Iris pigment epithelial cell (primary cell): Measurements from ENCODE around the gene HOXD9.

Experiments used
- DNase-seq: peaks from one replicate; pipeline ENCODE4 v3.0.0-alpha.2; 2011; ENCODE audit warnings: low read depth

The HOXD9 gene

GRCh38 chr2:176124110-176124946 is 1.8 kb downstream of the HOXD9 start:
- no peak for DNase-seq

DNA sequence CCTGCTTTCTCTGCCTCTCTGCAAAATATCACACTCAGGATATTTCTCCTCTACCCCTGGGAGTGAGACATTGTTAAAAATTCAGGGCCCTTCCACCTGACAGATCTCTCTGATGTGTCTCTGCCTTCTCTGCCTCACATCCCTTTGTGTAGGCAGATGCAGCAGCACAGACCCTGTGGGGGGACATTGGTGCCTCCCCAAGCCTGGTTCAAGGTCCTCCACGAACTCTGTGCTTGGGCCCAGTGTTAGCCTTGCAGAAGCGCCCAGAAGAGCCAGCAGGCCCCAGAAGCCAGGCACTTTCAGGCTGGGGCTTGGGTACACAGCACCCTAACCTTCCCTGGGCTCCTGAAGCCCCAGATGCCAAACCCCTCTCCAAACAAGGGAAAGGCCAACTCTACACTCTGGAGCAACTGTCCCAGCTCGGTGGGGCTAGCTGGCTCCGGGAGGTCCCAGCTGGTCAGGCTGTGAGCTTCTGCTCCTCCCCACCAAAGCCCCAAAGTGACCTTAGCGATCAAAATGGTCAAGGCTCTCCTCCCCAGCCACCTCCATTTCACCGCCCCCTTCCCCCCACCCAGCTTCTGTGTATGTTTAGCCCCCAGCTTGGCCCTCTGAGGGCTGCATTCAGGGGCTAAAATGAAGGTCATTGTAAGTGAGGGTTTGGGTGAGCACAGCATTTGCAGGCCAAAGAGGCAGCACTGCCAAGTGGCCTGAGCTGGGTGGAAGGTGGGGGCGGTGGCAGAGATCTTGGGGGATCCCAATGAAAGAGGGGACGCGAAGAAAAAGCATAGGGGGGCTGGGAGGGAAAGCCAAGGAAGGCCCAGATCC is 2.6 kb downstream of the HOXD9 start:
- DNase-seq = no peak

- no peak for DNase-seq
Observed at GRCh38 chr2:176125772-176126054, 3.2 kb downstream of the HOXD9 start.

- peak; percentile 53 for DNase-seq
Observed at GRCh38 chr2:176126929-176127773, 4.6 kb downstream of the HOXD9 start.

DNA sequence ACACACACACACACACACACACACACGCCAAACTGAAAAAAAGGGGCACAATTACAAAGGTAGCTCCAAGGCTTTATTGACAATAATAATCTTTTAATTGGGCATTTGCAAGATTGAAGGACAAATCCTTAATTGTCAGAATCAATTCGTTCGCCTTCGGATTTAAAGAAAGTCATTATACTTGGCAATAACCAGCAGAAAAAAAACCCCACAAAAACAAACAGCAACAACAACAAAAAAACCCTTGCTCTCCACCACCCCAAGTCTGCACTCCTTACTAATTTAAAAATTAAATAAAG is 5.2 kb downstream of the HOXD9 start:
- no peak for DNase-seq

DNA sequence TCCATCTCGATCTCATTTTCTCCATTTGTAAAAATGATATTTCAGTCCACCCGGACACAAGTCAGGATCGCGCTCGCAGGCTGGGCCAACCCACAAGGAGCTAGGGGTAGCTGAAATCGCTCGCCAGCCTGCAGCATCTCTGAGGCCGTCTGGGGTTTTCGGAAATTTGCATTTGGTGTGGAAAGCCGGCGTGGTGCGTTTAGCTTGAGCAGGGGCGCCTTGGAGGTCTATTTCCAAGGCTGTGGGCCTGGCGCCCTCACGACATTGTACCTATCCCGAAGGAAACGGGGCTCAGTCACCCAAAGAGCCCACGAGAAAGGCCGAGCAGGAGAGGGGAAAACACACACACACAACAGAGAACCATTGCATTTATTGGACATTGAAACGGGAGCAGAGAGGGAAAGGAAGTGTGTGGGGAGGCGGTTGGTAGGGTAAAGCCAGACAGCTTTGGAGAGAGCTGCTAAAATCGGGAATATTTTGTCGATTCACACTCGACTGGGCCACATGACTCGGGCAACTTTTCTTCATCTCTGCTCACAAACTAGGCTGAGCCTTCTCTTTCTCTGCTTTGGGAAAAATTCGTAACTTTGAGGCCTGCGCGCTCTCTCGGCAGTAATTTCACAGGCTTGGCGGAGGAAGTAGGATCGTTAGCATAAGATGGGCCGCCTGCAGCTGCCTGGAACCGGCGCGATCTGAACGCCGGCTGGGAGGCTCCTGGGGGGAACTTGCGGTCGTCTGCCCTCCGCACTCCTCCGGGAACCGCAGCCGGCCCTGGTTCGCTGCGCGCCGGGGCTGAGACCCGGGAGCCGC is 5.9 kb downstream of the HOXD9 start:
- no peak for DNase-seq

DNA sequence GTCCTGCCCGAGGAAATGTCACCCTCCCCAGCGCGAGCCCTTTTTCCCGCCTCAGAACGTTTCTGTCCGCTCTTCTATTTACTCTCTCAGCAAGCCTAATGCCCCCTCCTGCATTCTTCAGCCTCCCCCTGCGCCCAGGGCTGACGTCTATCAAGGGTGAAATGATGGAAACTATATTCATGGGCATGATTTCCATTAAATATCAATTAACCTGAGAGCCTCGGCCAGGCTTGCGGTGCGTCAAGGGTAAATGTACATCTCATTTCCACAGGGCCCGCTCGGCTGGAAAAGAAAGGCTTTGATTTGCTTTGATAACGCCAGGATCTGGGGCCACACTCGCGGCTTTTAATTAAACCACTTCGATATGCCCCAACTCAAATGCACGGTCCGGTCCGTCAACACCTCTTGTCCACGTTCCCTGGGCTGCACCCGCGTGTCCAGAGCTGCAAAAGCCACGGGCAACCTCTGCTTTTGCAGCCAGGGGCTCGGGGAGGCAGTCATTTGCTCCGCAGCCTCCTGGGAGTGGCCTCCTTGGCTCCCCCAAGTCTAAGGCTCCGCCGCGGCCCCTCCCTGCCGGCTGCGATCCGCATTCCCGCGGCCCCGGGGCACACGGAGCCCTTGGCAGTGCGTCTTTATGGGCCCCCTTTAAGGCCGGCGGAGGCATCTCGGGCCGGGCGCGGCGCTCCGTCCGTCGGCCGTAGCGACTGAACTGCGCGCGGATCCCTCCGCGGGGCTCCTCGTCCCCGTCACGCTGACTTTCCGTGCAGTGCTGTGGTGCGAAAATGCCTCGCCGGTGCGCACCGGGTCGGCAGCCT is 6.7 kb downstream of the HOXD9 start, which contains the start of gene HOXD8:
Gene HOXD8 (plus strand): TSS at position 724 of the 815 bp plus-strand sequence. CDS start 662 bp downstream, outside the sequence.
- DNase-seq = peak; percentile 18

DNA sequence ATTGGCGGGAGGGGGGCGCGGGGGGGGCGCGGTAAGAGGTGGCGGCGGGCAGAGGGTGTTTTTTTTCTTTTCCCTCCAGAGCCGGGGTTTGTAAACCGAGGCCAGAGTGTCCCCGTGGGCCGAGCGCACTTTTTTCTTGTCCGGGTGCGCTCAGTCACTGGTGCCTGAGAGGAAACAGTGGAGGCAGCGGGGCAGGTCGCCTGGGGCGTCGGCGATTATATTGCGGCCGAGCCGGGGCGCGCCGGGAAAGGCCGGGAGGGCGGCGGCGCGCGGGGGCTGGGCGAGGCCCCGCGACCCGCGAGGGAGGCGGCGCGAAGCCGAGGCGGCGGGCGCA is 7.3 kb downstream of the HOXD9 start:
- DNase-seq = no peak

DNA sequence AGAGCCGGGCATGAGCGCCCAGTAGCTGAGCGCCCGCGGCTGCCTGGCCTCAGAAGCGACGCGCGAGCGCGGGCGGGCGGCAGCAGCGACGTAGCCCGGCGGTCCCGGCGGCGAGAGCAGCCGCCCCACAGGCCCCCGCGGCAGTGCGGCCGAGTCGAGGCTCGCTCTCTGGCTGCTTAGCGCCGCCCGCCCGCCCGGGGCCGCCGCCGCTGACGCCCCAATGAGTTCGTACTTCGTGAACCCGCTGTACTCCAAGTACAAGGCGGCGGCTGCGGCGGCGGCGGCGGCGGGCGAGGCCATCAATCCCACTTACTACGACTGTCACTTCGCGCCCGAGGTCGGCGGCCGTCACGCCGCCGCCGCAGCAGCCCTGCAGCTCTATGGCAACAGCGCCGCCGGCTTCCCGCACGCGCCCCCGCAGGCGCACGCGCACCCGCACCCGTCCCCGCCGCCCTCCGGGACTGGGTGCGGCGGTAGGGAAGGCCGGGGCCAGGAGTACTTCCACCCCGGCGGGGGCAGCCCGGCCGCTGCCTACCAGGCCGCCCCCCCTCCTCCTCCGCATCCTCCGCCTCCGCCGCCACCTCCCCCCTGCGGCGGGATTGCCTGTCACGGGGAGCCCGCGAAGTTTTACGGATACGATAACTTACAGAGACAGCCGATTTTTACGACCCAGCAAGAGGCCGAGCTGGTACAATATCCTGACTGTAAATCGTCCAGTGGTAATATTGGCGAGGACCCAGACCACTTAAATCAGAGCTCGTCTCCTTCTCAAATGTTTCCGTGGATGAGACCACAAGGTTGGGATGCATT is 7.8 kb downstream of the HOXD9 start:
- DNase-seq = no peak

DNA sequence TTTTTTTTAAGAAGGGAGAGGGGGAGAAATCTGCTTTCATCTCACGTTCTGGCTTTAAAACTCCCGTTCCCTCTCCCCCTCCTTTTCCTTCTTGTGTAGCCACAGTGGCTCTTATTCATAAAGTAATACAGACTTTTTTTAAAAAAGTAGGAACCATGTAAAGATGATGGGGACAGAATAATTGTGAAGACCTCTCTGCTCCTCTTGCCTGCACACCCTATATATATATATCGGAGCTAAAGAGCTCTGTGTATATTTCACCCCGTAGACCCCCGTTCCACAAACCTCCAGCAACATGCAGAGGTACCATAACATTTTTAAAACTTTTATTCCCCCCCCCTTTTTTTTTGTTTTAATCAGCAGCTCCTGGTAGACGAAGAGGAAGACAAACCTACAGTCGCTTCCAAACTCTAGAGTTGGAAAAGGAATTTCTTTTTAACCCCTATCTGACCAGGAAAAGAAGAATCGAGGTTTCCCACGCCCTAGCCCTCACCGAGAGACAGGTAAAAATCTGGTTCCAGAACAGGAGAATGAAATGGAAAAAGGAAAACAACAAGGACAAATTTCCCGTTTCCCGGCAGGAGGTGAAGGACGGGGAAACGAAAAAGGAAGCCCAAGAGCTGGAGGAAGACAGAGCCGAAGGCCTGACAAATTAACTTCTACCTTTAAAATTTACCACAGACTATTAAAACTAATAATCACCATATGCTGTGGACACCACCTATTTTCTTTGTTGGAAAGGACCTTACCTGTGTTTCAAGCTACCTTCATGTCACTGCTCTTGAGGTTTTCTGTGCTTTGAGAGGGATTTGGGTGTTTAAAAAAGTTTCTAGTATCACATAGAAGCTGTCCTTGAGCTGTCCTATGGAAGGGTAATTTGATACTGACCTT is 8.7 kb downstream of the HOXD9 start:
- DNase-seq = no peak

DNA sequence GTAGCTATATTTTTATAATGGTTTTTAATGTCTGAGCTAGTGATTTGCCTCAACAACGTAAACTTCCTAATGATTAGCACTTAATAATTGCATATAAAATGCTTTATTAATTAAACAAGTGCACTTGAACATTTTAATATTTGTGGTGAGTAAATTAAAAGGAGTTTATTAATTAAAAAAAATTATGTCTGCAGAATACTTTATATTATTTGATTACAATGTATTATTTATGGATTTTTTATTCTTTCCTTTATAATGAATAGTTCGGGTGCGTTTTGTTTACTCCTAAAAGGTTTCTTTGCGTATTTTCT is 9.3 kb downstream of the HOXD9 start:
- DNase-seq = no peak

DNA sequence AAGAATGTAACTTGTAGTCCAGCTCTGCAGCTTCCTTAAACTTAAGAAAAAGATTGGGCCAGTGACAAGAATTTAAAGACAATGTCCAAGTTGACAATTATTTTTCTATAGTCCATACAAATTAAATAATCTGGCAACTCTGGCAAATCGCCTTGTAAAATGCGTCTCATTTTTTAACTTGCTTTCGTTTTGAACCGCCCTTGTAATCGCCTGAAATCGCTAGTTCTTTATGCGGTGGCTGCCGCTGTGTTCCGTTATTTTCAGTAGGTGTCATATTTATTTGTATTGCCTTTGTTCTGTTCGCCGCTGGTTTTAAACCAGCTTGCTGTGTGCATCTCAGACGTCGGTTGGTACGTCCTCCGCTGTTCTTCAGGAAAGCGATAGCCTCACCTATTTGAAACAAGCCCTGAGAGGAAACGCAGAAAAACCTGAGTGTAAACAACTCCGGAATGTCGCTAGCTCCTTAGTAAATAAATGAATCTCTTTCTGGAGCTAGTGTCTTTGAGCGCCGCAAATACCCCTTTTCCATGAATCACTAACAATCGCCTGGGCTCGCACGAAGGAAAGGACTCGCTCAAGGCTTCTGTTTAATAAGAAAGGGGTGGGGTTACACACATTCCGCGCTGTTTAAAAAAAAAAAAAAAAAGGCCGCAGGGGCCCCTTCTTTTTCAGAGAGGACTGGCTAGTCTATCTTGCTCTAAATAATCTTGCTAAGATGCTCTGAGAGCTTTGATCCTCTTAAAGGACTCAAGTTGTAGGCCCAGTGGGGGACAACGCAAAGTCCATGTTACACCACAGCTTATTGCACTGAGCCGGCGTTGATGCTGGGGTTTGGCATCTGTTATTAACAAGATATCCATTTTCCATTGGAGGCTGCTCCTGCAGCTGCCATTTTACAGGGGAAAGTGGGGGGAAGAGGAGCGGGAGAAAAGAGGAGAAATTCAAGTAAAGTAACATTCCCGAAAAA is 10.0 kb downstream of the HOXD9 start:
- no peak for DNase-seq

DNA sequence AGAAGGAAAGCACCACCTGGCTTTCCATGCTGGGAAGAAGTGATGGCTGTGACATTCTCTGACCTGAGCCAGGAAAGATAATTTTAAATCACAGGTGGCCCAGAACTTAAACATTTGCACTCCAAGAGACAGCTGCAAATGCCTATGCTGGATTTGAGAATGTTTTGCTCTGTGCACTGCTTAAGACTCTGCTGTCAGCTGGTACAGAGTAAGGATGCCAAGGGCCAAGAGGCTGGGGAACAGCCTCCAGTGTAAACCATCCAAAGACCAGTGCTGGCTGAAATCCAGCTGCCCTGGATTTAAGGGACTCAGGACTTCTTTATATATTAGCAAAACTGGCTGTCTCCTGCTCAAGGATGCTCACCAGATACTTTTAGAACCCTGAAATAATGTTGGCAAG is 10.9 kb downstream of the HOXD9 start:
- no peak for DNase-seq

- no peak for DNase-seq
Observed at GRCh38 chr2:176134035-176134434, 11.5 kb downstream of the HOXD9 start.

- DNase-seq = no peak
Observed at GRCh38 chr2:176135035-176135440, 12.5 kb downstream of the HOXD9 start.

DNA sequence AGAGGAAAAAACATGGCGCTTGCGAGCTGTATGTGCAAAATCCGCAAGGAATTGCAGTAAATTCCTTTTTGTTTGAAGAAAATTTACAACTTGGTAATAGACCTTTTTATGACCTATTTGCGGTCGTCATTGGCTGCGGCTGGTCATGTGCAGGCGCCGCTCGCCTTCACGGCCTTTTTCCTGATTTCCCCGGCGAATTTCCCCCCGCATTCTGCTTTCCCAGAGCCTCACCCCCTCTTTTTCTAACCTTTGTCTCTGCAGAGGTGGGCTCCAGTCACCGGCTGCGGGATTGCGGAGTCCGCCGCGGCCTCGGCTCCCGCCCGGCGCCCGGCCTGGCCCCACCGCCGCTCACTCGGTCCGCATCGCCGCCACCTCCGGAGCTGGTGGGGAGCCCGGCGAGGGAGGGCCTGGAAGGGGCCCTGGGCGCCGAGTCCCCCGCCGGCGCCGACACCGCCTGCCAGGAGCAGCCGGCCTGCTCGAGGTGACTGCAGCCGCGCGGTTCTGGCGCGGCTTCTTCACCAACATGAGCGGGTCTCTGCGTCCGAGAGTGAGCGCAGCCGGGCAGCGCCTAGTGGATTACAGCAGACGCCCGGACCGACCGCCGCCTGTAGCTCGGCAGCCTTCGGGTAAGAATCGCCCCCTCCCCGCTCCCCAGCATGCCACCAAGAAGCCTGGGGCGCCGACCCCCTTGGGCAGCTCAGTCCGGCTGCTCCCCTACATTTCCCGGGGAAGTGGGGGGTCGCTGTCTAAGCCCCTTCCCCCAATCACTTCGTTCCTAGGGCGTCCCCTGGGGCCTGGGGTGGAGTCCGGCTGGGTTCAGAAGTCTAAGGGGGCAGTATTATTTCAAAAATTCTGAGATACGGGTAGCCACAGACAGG is 14.1 kb downstream of the HOXD9 start:
- no peak for DNase-seq

DNA sequence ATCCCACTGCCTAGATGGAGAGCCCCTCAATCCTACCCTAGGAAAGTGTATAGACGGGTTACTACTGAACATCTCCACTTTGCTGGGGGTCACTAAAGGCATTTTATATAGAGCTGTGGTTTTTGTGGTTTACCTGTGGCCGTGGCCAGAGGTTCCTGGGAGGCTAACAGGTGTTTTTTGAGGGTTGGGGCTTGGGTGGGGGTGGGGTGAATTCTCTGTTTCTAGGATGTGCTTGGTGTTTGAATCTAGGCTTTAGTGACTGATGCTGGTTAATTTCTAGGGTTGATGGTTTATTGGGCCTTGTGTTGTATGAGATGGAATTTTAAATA is 14.7 kb downstream of the HOXD9 start:
- DNase-seq = no peak
